Muscle of back (tissue), 11 donors: ENCODE data around the gene KLC1. TPM values are rescaled to one million over a fixed set of nuclear protein-coding genes. Genes with fewer than 3 reads are reported as not detected.

Experiments used
- DNase-seq, 3 donors: peaks; one replicate each; pipeline versions ENCODE4 v3.0.0 to v3.0.0-alpha.2; 2013
- polyA plus RNA-seq, 10 donors: library from polyadenylated mRNA; unstranded; fragments of 120-200 nt; gene quantifications; one replicate each; pipeline ENCODE4 v1.2.1, GENCODE V29; 2013; ENCODE audit not compliant: insufficient read length in 10 of 10

Gene KLC1
- polyA plus RNA-seq, 10 donors = 74.7 to 131 (median 91.9) TPM

GRCh38 chr14:103733651-103734050 is 104.6 kb downstream of the KLC1 start:
- DNase-seq = no peak

GRCh38 chr14:103734081-103734888 is 105.3 kb downstream of the KLC1 start:
- DNase-seq = no peak

- no peak for DNase-seq
These were observed 106.0 kb downstream of the KLC1 start for GRCh38 chr14:103735022-103735421.

- no peak for DNase-seq
These were observed 106.4 kb downstream of the KLC1 start for GRCh38 chr14:103735439-103735814.

- DNase-seq = no peak
These were observed 107.0 kb downstream of the KLC1 start for GRCh38 chr14:103735815-103736545.

- DNase-seq = no peak
These were observed 107.8 kb downstream of the KLC1 start for GRCh38 chr14:103736546-103737431.

- DNase-seq = no peak
These were observed 108.5 kb downstream of the KLC1 start for GRCh38 chr14:103737432-103738045.

GRCh38 chr14:103738166-103738565 is 109.2 kb downstream of the KLC1 start:
- DNase-seq = peak in 1 of 3 donors; percentile 30

GRCh38 chr14:103738701-103739451 is 109.9 kb downstream of the KLC1 start:
- DNase-seq = no peak

- no peak for DNase-seq
These were observed 110.4 kb downstream of the KLC1 start for GRCh38 chr14:103739466-103739792.

- DNase-seq = no peak
These were observed 110.9 kb downstream of the KLC1 start for GRCh38 chr14:103739793-103740501.

- no peak for DNase-seq
These were observed 112.1 kb downstream of the KLC1 start for GRCh38 chr14:103740991-103741689.

- no peak for DNase-seq
These were observed 112.9 kb downstream of the KLC1 start for GRCh38 chr14:103741876-103742275.

GRCh38 chr14:103742499-103743255 is 113.7 kb downstream of the KLC1 start:
- DNase-seq = no peak

GRCh38 chr14:103743691-103744090 is 114.7 kb downstream of the KLC1 start:
- no peak for DNase-seq

- no peak for DNase-seq
These were observed 115.8 kb downstream of the KLC1 start for GRCh38 chr14:103744621-103745395.

- no peak for DNase-seq
These were observed 116.4 kb downstream of the KLC1 start for GRCh38 chr14:103745424-103745823.

- DNase-seq = no peak
These were observed 117.7 kb downstream of the KLC1 start for GRCh38 chr14:103746701-103747100.
